KBM-7 (cell line): ENCODE results near the gene CLCN5.
A peak's percentile ranks its signal among the peaks of the same experiment; 100 is the strongest.

Source experiments
- DNase-seq: peaks from one replicate; pipeline ENCODE4 v3.0.0-alpha.2; 2015
- in situ Hi-C: fragments of 300-500 bp; cut with MboI; formaldehyde crosslinking; loops from 2 replicates; pipeline ENCODE4 v1.14.3; 2020; ENCODE audit warnings: low sequenced_read_pairs, low pct_unique_long_range_greater_than_20kb, mixed read lengths

CLCN5 gene

DNA sequence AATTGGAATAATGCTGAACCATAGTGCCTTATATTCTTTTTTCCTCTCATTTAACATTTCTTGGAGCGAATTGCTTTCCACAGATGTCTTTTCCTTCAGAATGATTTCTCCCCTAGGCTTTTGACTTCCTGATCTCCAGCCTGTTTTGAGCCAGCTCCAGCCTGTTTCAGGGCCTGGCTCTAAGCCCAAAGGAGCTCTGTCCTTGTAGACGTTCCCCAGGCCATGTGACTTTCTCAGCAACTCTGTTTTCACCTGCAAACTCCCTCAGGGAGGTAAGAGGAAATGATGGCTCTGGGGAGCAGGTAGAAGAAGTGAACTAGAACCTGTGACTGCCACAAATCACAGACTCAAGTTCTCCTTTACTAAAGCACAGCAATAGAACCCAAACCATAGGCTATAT, 189.3 kb downstream of the CLCN5 start:
- no peak for DNase-seq

DNA sequence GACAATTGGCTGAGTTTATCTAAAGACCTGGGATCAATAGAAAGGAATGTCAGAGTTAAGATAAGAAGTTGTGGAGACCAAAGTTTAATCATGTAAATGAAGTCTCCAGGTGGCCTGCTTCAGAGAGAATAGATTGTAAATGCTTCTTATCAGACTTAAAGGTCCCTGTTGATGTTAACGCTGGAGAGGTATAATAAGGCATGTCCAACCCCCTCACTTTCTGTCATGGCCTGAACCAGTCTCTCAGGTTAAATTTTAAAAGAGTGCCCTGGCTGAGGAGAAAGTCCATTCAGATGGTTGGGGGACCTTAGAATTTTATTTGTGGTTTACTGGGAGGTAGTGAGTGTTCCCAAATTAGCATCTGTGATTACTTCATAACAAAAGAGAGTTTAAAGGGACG, 191.7 kb downstream of the CLCN5 start:
- no peak for DNase-seq
- in situ Hi-C loops: no loop called here

More for the DNA sequence above, 189.3 kb downstream of the CLCN5 start:
- in situ Hi-C loops: no loop called here

GRCh38 chrX:50115973-50116372, 193.6 kb downstream of the CLCN5 start:
- in situ Hi-C loops: no loop called here
- DNase-seq: no peak

DNA sequence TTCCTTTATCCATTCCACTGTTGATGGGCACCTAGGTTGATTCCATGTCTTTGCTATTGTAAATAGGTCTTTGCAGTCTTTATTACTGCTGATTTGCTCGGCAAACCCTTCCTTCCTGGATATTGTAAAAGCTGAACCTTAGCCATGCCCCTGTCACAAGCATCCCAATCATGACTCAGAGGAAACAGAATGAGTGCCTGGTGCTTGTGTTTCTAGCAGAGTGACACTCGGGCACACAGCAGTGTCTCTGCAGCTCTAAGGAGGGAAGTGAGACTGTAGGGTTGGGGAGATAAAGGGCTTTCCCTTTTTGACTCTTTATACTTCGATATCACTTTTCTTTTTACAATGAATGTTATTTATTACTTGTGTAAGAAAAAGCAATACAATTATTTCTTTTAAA, 195.1 kb downstream of the CLCN5 start:
- in situ Hi-C loops: no loop called here
- peak; percentile 20 for DNase-seq

- in situ Hi-C loops: no loop called here
- no peak for DNase-seq
These were observed 203.1 kb downstream of the CLCN5 start for GRCh38 chrX:50125480-50125879.

DNA sequence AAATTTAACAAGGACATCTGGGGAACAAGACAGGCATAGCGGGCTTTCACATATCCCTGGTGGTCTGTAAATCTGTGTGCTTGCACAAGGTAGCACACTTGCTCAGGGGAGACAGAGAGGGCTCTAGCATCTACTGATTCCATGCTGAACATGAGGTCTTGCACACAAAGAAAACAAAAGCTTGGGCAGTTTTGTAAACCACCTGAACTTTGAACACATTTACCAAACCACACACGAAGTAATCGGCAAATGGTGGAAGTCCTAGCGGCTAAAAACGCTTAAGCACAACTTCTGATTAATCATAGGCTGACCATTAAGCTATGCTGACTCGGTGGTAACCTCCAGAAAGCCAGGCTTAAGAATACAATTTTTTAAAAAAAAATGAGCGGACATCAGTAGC, 225.6 kb downstream of the CLCN5 start:
- in situ Hi-C loops: no loop called here
- no peak for DNase-seq
